Mesenchymal stem cell (in vitro differentiated cells and primary cell): ENCODE data around the gene LRP11.
"Not testable (repeated sequence)": the region's sequence is repeated elsewhere in the genome, so short reads cannot be mapped to it uniquely, and the experiment has no call there.

Experiments used
- DNase-seq: peaks from one replicate; pipeline ENCODE4 v3.0.0-alpha.2; 2013
- H2AFZ ChIP-seq: one replicate; pipeline ENCODE4 v1.6.1; 2013; ENCODE audit warnings: low read depth, mild to moderate bottlenecking, control low read depth, inconsistent platforms, low read length, moderate library complexity
- H2AK5ac ChIP-seq: 2 replicates; pipeline ENCODE4 v1.6.1; 2013; ENCODE audit warnings: low read length, moderate library complexity, mild to moderate bottlenecking, inconsistent platforms; ENCODE audit not compliant: severe bottlenecking
- H2BK120ac ChIP-seq: one replicate; pipeline ENCODE4 v1.6.1; 2013; ENCODE audit warnings: low read depth, mild to moderate bottlenecking, inconsistent platforms, low read length, moderate library complexity
- H2BK12ac ChIP-seq, 2 experiments: one replicate each; pipeline ENCODE4 v1.6.1; 2013; ENCODE audit warnings: inconsistent platforms in 2 of 2, low read length in 2 of 2, mild to moderate bottlenecking in 2 of 2, moderate library complexity in 2 of 2, control low read depth in 1 of 2
- H2BK15ac ChIP-seq: one replicate; pipeline ENCODE4 v1.6.1; 2013; ENCODE audit warnings: mild to moderate bottlenecking, low read depth, inconsistent platforms; ENCODE audit not compliant: poor library complexity, severe bottlenecking
- H2BK5ac ChIP-seq: 2 replicates; pipeline ENCODE4 v1.6.1; 2013; ENCODE audit warnings: low read depth, mild to moderate bottlenecking, low read length, control low read depth, inconsistent platforms; ENCODE audit not compliant: poor library complexity, severe bottlenecking
- H3K14ac ChIP-seq, 2 experiments: one replicate each; pipeline ENCODE4 v1.6.1; 2013; ENCODE audit warnings: inconsistent platforms in 2 of 2, low read length in 2 of 2, control low read depth in 1 of 2, mild to moderate bottlenecking in 1 of 2, moderate library complexity in 1 of 2
- H3K18ac ChIP-seq, 2 experiments: one replicate each; pipeline ENCODE4 v1.6.1; 2013; ENCODE audit warnings: inconsistent platforms in 2 of 2, low read length in 2 of 2, control low read depth in 1 of 2, low read depth in 1 of 2, mild to moderate bottlenecking in 1 of 2
- H3K23ac ChIP-seq, 2 experiments: one replicate each; pipeline ENCODE4 v1.6.1; 2013; ENCODE audit warnings: inconsistent platforms in 2 of 2, low read length in 2 of 2, mild to moderate bottlenecking in 2 of 2, moderate library complexity in 2 of 2, control low read depth in 1 of 2
- H3K27ac ChIP-seq: 2 replicates; pipeline ENCODE4 v1.5.1; 2013; ENCODE audit warnings: mild to moderate bottlenecking, moderate library complexity, low read length, control low read depth, inconsistent platforms; ENCODE audit not compliant: poor library complexity, severe bottlenecking
- H3K27me3 ChIP-seq, 2 experiments: 2 replicates each; pipeline versions ENCODE4 v1.6.1 to v1.7.0; 2013; ENCODE audit warnings: low read length in 2 of 2, mild to moderate bottlenecking in 2 of 2, moderate library complexity in 2 of 2, control low read depth in 1 of 2, inconsistent platforms in 1 of 2; ENCODE audit not compliant: control insufficient read depth in 1 of 2, insufficient read depth in 1 of 2
- H3K36me3 ChIP-seq, 2 experiments: 2 replicates each; pipeline versions ENCODE4 v1.6.1 to v1.7.0; 2013; ENCODE audit warnings: low read length in 2 of 2, control low read depth in 1 of 2, inconsistent platforms in 1 of 2, low read depth in 1 of 2, mild to moderate bottlenecking in 1 of 2; ENCODE audit not compliant: insufficient read depth in 2 of 2, control insufficient read depth in 1 of 2
- H3K4ac ChIP-seq, 2 experiments: one replicate each; pipeline ENCODE4 v1.6.1; 2013; ENCODE audit warnings: inconsistent platforms in 2 of 2, low read length in 2 of 2, mild to moderate bottlenecking in 2 of 2, moderate library complexity in 2 of 2, control low read depth in 1 of 2, low read depth in 1 of 2
- H3K4me1 ChIP-seq: 2 replicates; pipeline ENCODE4 v1.6.1; 2013; ENCODE audit warnings: low read depth, low read length, control low read depth; ENCODE audit not compliant: control insufficient read depth, insufficient read depth
- H3K4me2 ChIP-seq: 2 replicates; pipeline ENCODE4 v1.6.1; 2013; ENCODE audit warnings: low read length, mild to moderate bottlenecking, inconsistent platforms; ENCODE audit not compliant: poor library complexity, severe bottlenecking
- H3K4me3 ChIP-seq, 2 experiments: 2 replicates each; pipeline versions ENCODE4 v1.5.1 to v1.7.0; 2013; ENCODE audit warnings: low read length in 2 of 2, mild to moderate bottlenecking in 2 of 2, control low read depth in 1 of 2, low read depth in 1 of 2; ENCODE audit not compliant: insufficient read depth in 1 of 2
- H3K79me1 ChIP-seq: replicated peaks from 2 replicates; pipeline ENCODE4 v1.6.1; 2013; ENCODE audit warnings: mild to moderate bottlenecking, control low read depth, low read length, inconsistent platforms; ENCODE audit not compliant: poor library complexity, severe bottlenecking
- H3K9ac ChIP-seq: 2 replicates; pipeline ENCODE4 v1.7.0; 2013; ENCODE audit warnings: mild to moderate bottlenecking, low read length, moderate library complexity
- H3K9me3 ChIP-seq: 2 replicates; pipeline ENCODE4 v1.7.0; 2013; ENCODE audit warnings: mild to moderate bottlenecking, low read length; ENCODE audit not compliant: control insufficient read depth
- H4K8ac ChIP-seq: one replicate; pipeline ENCODE4 v1.6.1; 2013; ENCODE audit warnings: inconsistent platforms, mild to moderate bottlenecking, low read length, moderate library complexity
- H4K91ac ChIP-seq: one replicate; pipeline ENCODE4 v1.6.1; 2013; ENCODE audit warnings: mild to moderate bottlenecking, low read length, inconsistent platforms
- WGBS: methylation state at CpG from one replicate; pipeline ENCODE4 v1.1.7; 2013; ENCODE audit warnings: mixed read lengths; 5-methylcytosine and 5-hydroxymethylcytosine counted together

Gene LRP11

GRCh38 chr6:149912680-149913079, 48.5 kb upstream of the LRP11 start:
- not testable (repeated sequence) for DNase-seq, H3K9me3 ChIP-seq, H4K8ac ChIP-seq, H2BK15ac ChIP-seq, H2BK120ac ChIP-seq, H2AFZ ChIP-seq, H3K79me1 ChIP-seq, H3K14ac ChIP-seq, H3K4me3 ChIP-seq, H2BK5ac ChIP-seq, H3K4me2 ChIP-seq, H3K23ac ChIP-seq, H3K9ac ChIP-seq, H3K36me3 ChIP-seq, H3K18ac ChIP-seq, H2AK5ac ChIP-seq, H3K4ac ChIP-seq, H2BK12ac ChIP-seq, H3K27ac ChIP-seq, H4K91ac ChIP-seq, H3K4me1 ChIP-seq
- 86% methylated on average over 1 of the region's 3 CpGs for WGBS
- peaks cover 0 to 24% of the 10 kb centered on the region in 2 experiments for H3K27me3 ChIP-seq

GRCh38 chr6:149910721-149911151, 46.6 kb upstream of the LRP11 start:
- Histone ChIP-seq H3K79me1 (no peaks in the 10 kb centered on the region), H3K18ac (no peak overlapping the region), H4K8ac (no peak overlapping the region), H3K4me2 (no peak overlapping the region), H2BK120ac (no peak overlapping the region), H3K4me3 (no peak overlapping the region), H3K9ac (no peak overlapping the region), H2AFZ (no peak overlapping the region), H2BK12ac (no peak overlapping the region), H3K23ac (no peak overlapping the region), H3K14ac (no peak overlapping the region), H3K36me3 (no peaks in the 10 kb centered on the region), H3K9me3 (no peaks in the 10 kb centered on the region), H4K91ac (no peak overlapping the region), H2BK5ac (no peak overlapping the region), H3K27me3 (peaks cover 0 to 33% of the 10 kb centered on the region in 2 experiments), H2BK15ac (no peak overlapping the region), H3K27ac (no peak overlapping the region), H2AK5ac (no peak overlapping the region), H3K4me1 (no peaks in the 10 kb centered on the region), H3K4ac (no peak overlapping the region)
- 93% methylated on average over 23 of the region's 23 CpGs for WGBS
- no peak for DNase-seq

- H3K14ac ChIP-seq: no peak overlapping the region
- H3K27me3 ChIP-seq: peaks cover 0 to 39% of the 10 kb centered on the region in 2 experiments
- H3K79me1 ChIP-seq: no peaks in the 10 kb centered on the region
- no peak overlapping the region for H4K8ac ChIP-seq
- no peak overlapping the region for H3K23ac ChIP-seq
- H2AFZ ChIP-seq: no peak overlapping the region
- H3K27ac ChIP-seq: no peak overlapping the region
- no peak overlapping the region for H2BK120ac ChIP-seq
- DNase-seq: no peak
- no peaks in the 10 kb centered on the region for H3K4me1 ChIP-seq
- no peak overlapping the region for H2BK15ac ChIP-seq
- no peaks in the 10 kb centered on the region for H3K9me3 ChIP-seq
- H3K36me3 ChIP-seq: no peaks in the 10 kb centered on the region
- H2BK5ac ChIP-seq: no peak overlapping the region
- H3K4me3 ChIP-seq: no peak overlapping the region
- no peak overlapping the region for H3K9ac ChIP-seq
- WGBS: 83% methylated on average over 5 of the region's 9 CpGs
- H4K91ac ChIP-seq: no peak overlapping the region
- no peak overlapping the region for H3K4ac ChIP-seq
- H3K18ac ChIP-seq: no peak overlapping the region
- H2AK5ac ChIP-seq: no peak overlapping the region
- no peak overlapping the region for H3K4me2 ChIP-seq
- H2BK12ac ChIP-seq: no peak overlapping the region
Measured at GRCh38 chr6:149909701-149910470, 45.7 kb upstream of the LRP11 start.

GRCh38 chr6:149908480-149908879, 44.3 kb upstream of the LRP11 start:
- not testable (repeated sequence) for H2BK120ac ChIP-seq, H2BK5ac ChIP-seq, H2BK15ac ChIP-seq, DNase-seq, H3K18ac ChIP-seq, H3K79me1 ChIP-seq, H2AK5ac ChIP-seq, H3K27ac ChIP-seq, H2AFZ ChIP-seq, H3K9ac ChIP-seq, H3K4ac ChIP-seq, H3K4me3 ChIP-seq, H3K9me3 ChIP-seq, H3K14ac ChIP-seq, H4K8ac ChIP-seq, H4K91ac ChIP-seq, H3K4me2 ChIP-seq, H3K4me1 ChIP-seq, H3K36me3 ChIP-seq, H3K23ac ChIP-seq, H2BK12ac ChIP-seq
- H3K27me3 ChIP-seq: peaks cover 0 to 44% of the 10 kb centered on the region in 2 experiments
- 59% methylated on average over 4 of the region's 4 CpGs for WGBS
